Cardiac septum (tissue), 1 donor: Measurements from ENCODE around the gene PRM1. TPM values are rescaled to one million over a fixed set of nuclear protein-coding genes. Genes with fewer than 3 reads are reported as not detected.

Source experiments
- DNase-seq: peaks from one replicate; pipeline ENCODE4 v3.0.0-alpha.2; 2020; ENCODE audit warnings: low spot score
- intact Hi-C: fragments of 100-400 bp; cut with DNase I; formaldehyde crosslinking; loops from one replicate; pipeline ENCODE4 v1.14.0; 2022
- long read RNA-seq: library from polyadenylated mRNA; unstranded; transcript quantifications from one replicate; pipeline ENCODE4 v2.0.0, GENCODE V29; 2021
- total RNA-seq: library from RNA; stranded (reverse); fragmentation: NEBNext Ultra II Directional; extraction: Animal tissue kit (Norgen Biotek cat#: 25700); gene quantifications from one replicate; pipeline ENCODE4 v1.2.1, GENCODE V29; 2021
- donor health status: DM: no; HTN: no; CAD: no.

PRM1 gene, protein sequence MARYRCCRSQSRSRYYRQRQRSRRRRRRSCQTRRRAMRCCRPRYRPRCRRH
- not detected for total RNA-seq
- long read RNA-seq = 0 reads

DNA sequence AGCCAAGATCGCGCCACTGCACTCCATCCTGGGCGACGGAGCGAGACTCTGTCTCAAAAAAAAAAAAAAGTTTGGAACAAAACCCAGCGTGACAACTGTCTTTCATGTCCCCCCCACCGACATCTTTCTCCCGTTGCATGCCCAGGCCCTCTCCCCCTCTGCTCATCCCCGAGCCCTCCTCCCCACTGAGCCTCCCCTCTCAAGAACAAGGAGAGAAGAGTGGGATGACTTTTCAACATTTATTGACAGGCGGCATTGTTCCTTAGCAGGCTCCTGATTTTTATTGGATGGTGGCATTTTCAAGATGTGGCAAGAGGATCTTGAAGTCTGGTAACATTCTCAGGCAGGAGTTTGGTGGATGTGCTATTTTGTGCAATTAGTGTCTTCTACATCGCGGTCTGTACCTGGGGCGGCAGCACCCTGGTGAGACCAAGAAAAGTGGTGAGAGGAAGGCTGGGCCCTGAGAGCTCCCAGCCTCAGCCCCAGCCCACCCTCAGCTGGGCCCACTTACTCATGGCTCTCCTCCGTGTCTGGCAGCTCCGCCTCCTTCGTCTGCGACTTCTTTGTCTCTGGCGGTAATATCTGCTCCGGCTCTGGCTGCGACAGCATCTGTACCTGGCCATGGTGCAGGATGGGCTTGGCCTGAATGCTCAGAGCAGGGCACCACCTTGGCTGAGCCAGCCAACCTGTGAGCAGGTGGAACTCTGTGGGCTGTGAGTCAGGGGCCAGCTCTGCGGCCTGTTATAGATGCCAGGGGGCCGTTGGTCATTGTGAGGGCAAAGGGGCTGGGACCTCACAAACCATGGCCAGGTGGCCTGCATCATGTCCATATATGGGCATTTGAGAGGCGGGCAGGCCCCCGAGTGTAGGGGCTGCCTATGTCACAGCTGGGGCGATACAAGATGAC is at the start of gene PRM1:
TSS of gene PRM1 (minus strand) at position 715 of the 907 bp plus-strand sequence. CDS start at position 623, 92 bp downstream.
- DNase-seq = no peak
- intact Hi-C loops = no loop called here

DNA sequence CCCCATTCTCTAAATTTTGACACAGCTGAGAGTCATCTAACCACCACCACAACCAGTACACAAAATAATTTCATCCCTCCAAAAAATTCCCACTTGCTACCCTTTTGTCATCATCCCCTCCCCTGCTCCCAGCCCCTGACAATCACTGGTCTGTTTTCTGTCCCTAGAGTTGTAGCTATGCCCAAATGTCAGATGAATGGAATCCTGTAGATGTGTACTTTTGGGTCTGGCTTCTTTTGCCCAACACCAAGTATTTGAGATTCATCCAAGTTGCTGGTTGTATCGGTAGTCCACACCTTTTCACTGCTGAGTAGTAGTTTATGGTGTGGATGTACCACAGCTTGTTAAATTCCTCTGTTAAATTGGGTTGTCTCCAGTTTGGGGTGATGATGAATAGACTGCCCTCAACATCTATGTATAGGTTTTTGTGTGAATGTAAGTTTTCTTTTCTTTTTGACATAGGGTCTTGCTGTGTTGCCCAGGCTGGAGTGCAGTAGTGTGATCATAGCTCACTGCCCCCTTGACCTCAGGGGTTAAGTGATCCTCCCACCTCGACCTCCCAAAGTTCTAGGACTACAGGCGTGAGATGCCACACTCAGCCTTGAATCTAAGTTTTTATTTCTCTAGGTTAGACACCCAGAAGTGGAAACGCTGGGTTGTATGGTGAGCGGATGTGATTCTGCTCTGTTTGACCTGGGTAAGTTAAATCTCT is 49.6 kb upstream of the PRM1 start:
- DNase-seq = no peak
- intact Hi-C loops = no loop called here

DNA sequence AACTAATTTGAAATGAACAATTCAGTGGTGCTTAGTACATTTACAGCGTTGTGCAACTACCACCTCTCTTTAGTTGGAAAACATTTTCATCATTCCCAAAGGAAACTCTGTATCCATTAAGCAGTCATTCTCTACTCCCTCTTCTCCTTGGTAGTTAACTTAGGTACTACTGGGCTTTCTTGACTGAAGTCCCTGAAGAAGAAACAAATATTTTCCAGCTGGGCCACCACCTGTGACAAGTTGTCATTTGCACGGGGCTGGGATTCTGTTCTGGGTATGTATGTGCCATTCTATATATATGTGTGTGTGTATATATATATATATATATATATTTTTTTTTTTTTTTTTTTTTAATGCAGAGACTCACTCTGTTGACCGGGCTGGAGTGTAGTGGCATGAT is 48.8 kb upstream of the PRM1 start:
- no peak for DNase-seq
- intact Hi-C loops = loop anchor here (10.0 kb wide), 1 partner anchor 55 kb away; no protein-coding TSS in a partner anchor

DNA sequence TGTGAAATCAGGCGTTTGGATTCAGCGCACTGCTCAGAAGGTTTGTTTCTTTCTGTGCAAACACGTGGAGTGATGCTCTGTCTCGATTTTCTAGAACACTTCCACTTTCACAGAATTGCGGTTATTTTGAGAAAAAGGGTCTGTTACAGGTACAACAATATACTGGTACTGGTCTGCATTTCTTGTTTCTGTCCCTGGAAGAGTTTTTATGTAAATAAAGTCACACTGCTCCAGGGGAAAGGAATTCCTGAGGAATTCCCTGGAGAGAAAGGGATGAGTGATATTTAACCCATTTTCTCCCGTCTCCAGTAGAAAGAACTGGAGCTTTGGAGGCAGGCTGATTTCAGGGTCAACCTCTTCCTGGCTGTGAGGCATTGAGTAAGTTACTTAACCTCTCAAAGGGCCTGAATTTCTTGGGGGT is 48.0 kb upstream of the PRM1 start:
- DNase-seq = no peak
- intact Hi-C loops = loop anchor here (10.0 kb wide), 1 partner anchor 56 kb away; no protein-coding TSS in a partner anchor

DNA sequence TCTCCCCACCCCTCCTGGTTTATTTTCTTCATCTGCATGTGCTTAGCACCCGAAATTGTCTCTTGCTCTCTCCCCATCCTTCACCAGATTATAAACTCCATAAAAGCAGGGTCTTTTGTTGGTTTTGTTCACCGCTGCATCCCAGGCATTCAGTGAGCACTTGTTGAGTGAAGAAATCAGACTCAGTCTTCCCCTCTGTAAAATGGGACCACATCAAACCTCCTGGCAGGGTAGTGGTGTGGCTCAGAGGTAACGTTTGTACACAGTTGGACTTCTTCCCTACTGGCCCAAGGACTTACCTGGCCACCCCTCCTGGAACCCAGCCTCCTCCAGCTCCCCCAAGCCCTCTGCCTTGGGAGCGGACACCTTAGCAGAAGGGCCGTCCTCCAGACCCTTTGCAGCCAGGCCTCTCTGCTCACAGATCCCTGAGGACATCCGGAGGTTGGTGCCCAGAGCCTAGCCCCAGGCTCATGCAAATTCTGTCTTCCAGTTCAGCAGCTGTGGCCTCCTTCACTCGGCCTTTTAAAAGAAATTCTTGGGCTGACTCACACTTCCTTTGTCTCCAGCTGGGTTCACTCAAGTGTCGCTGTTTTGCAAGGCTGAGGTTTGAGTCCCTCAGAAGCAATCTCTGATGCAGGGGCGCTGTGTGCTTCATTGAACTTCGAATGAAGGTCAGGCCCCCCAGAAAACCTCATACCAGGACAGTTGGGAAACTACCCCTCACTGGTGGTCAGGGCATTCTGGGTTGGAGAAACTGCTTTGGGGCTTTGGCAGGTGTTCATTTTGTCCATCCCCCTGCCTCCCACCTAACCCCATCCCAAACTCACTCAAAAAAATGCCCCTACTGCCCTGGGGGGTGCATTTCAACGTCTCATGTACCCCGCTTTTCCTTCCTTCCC is 47.3 kb upstream of the PRM1 start:
- no peak for DNase-seq
- intact Hi-C loops = loop anchor here (10.0 kb wide), 1 partner anchor 56 kb away; no protein-coding TSS in a partner anchor

DNA sequence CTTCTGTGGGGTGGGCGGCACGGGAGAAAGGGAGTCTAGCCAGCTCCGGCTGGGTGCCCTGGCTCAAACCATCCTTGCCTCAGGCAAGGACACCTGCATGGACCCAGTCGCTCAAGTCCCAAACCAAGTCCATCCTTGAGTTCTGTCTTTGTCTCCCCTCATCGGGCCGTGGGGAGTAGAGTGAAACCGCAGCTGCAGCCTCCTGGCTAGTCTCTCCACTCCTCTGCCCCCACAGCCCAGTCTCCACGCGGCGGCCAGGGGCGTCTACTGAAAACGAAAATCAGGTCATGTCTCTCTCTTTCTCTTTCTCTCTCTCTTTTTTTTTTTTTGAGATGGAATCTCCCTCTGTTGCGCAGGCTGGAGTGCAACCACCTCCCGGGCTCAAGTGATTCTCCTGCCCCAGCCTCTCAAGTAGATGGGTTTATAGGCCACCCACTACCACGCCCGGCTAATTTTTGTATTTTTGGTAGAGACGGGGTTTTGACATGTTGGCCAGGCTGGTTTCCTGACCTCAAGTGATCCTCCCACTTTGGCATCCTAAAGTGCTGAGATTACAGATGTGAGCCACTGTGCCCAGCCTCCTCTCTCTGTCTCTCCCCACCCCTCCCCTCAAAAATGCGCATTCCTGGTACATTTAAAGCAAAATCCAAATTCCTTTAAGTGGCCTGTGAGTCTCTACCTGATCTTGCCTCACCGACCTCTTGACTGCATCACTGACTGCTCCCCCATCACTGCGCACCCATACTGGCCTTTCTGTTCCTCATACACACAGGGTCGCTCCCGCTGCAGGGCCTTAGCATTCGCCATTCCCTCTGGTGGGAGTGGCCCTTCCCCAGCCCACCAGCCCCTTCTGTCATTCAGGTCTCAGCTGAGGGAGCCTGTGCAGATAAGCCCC is 46.4 kb upstream of the PRM1 start:
- no peak for DNase-seq
- intact Hi-C loops = loop anchor here (10.0 kb wide), 1 partner anchor 57 kb away; no protein-coding TSS in a partner anchor

DNA sequence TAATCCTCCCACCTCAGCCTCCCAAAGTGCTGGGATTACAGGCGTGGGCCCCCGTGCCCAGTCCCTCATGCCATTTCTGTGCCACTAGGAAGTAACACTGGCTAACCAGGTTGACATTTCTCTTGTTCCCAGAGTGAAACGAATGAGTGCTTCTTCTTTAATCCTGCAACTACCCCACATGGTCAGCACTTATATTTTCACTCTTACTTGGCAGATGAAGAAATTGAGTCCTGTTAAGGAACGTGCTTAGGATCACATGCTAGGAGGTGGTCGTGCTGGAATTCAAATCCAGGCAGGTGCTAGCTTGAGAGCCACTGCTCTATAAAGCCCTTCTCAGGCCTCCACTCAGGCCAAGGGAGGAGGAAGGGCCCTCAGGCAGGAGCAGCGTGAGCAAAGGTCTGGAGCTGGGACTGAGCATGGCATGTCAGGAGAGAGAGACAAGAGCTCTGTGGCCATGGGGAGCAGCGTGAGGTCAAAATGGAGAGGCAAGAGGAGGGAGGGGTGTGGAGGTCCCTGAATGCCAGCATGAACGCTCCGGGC is 45.7 kb upstream of the PRM1 start:
- intact Hi-C loops = loop anchor here (10.0 kb wide), 1 partner anchor 58 kb away; no protein-coding TSS in a partner anchor
- no peak for DNase-seq

DNA sequence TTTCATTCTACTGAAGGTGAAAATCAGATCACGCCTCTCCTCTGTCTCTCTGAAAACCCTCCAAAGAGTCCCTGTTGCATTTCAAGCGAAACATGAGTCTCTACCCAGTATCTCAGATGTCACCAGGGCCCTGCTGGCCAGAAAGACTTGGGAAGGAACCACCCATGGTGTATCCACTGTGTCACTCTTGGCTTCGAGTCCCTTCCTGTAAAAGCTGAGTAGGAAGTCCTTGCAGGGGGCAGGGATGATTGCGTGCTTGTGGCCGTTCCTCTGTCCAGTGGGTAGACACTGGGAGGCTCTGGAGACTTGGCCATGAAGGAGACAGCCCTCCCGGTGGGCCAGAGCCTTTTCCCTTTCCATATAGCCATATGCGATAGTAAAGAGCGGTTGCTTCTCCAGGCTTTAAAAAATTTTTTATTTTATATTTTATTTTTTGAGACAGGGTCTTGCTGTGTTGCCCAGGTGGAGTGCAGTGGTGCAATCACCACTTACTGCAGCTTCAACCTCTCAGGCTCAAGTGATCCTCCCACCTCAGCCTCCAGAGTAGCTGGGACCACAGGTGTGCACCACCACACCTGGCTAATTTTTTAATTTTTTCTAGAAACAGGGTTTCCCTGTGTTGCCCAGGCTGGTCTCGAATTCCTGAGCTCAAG is 45.1 kb upstream of the PRM1 start:
- intact Hi-C loops = loop anchor here (10.0 kb wide), 1 partner anchor 59 kb away; no protein-coding TSS in a partner anchor
- no peak for DNase-seq

DNA sequence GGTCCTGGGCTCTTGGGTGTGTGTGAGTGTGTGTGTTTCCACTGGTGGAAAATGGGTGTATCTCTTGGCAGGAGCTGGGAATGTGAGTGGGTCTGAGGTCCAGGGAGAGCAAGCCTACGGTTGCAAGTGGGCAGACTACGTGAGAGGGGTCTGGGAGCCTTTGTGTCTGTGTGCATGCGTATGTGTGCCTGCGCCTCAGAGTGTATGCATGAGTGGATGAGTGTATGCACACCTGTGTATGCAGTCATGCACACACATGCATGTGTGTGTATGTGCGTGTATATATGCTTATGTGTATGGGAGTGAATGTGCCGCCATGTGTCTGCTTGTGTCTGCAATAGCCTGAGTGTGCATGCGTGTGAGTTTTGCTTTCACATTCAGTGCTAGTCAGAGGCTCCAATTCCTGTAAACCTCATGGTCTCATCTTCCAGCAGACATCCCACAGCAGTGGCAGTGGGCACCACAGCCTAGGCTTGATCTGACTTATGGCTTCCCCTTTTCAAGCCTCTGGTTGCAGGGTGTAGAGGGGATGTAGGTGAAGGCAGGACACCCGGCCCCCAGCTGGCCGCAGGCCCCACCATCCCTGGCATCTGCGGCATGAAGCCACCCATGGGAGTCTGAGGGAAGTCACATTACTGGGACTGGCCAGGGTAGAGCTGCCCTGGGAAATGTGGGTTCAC is 44.4 kb upstream of the PRM1 start:
- no peak for DNase-seq
- intact Hi-C loops = loop anchor here (10.0 kb wide), 1 partner anchor 59 kb away; no protein-coding TSS in a partner anchor

DNA sequence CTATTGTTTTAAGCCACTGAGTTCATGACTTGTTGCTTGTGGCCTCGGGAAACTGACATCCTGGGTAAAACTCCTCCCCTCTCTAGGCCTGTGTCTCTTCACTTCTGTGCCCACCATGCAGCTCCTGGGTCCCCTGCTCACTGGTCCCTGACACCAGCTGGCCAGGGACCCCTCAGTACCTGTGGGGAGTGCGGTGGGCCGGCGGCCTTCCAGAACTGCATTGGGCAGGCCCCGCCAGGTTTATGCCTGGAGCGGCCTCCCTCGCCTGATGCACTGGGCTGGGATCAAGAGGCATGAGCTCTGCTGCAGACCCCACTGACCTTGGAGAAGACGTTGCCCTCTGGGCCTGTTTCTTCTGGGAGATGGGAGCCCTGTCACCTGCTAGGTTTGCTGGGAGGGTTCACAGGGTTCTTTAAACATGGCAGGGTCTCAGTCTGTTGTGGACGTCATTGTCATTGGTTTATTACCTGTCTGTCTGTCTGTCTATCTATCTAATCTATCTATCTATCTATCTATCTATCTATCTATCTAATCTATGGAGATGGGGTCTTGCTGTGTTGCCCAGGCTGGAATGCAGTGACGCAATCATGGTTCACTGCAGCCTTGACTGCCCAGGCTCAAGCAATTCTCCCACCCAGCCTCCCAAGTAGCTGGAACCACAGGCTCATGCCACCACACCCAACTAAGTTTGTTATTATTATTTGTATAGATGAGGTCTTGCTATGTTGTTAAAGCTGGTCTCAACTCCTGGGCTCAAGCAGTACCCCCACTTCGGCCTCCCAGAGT is 42.6 kb upstream of the PRM1 start:
- no peak for DNase-seq
- intact Hi-C loops = loop anchor here (10.0 kb wide), 1 partner anchor 61 kb away; no protein-coding TSS in a partner anchor

DNA sequence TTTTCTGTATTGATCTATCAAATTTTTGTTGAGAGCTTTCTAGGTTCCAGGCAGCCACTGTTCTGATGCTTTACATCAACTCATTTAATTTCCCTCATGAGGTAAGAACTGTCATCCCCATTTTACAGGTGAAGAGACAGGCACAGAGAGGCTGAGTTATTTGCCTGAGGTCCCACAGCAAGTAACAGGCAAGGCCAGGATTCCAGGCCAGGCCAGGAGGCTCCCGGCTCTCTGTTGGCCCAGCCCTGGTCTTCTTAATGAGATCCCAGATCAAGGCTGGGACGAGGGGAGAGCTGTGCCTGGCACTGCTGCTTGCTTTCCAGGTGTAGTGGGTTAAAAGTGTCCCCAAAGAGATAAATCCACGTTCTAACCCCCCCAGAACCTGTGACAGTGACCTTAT is 41.7 kb upstream of the PRM1 start:
- DNase-seq = no peak
- intact Hi-C loops = loop anchor here (10.0 kb wide), 1 partner anchor 62 kb away; no protein-coding TSS in a partner anchor

DNA sequence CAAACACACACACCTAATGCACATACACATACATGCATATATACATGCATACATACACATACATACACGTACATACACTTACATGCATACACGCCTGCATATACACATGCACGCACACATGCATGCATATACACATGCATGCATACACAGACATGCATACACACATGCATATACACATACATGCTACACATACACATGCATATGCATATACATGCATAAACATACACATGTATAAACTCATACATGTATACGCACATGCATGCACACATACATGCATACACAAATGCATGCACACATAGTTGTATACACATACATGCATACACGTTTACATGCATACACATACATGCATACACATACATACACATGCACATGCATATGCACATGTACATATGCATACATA is 40.5 kb upstream of the PRM1 start:
- intact Hi-C loops = loop anchor here (10.0 kb wide), 1 partner anchor 63 kb away; no protein-coding TSS in a partner anchor
- no peak for DNase-seq

DNA sequence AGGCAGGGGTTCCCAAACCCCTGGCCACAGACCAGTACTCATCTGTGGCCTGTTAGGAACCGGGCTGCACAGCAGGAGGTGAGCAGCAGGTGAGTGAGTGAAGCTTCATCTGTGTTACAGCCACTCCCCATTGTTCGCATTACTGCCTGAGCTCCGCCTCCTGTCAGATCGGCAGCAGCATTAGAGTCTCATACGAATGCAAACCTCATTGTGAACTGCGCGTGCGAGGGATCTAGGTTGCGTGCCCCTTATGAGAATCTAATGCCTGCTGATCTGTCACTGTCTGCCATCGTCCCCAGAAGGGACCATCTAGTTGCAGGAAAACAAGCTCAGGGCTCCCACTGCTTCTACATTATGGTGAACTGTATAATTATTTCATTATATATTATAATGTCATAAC is 39.0 kb upstream of the PRM1 start:
- no peak for DNase-seq
- intact Hi-C loops = loop anchor here (10.0 kb wide), 1 partner anchor 65 kb away; no protein-coding TSS in a partner anchor

DNA sequence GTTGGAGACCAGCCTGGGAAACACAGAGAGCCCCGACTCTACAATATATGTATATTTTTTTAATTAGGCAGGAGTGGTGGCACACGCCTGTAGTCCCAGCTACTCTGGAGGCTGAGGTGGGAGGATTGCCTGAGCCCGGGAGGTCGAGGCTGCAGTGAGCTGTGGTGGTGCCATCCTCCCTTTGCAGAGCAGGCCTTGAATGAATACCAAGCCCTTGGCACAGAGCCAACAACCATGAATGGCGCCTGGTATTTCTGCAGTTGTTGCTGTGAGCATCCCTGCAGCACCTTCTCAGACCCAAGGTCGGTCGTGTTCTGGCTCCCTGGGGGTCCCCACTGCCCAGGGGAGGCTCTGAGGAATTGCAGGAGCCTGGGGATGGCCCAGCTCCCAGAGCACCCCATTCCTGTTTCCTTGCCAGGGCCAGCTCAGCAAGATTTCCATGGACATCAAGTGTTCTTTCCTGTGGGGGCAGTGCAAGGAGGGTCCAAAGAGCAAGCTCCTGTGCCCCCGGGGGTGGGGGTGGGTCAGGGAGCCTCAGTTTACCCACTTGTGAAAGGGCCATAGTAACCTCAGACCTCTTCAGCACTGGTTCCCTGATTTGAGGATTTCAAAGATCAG is 38.5 kb upstream of the PRM1 start:
- no peak for DNase-seq
- intact Hi-C loops = loop anchor here (10.0 kb wide), 1 partner anchor 65 kb away; no protein-coding TSS in a partner anchor

DNA sequence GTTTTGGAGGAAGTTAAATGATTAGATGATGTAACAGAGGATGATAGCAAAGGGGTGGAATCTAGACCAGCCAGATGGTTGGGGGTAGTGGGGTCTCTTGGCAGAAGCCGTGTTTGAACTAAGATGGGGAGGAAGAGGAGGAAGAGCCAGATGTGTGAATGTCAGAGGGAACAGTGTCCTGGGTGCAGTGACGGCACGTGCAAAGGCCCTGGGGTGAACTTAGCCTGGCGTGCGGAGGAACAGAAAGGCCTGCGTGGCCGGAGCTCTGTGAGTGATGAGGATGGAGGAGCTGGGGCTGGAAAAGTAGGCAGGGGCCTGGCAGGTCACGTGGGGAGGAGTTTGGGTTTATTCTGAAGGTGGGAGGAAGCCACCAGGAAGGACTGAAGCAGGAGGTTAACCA is 37.7 kb upstream of the PRM1 start:
- intact Hi-C loops = no loop called here
- DNase-seq = no peak
